SK-N-MC (cell line): Measurements from ENCODE around the gene NPIPA1.

Experiments
- EZH2 ChIP-seq: fragments of 200-600 bp; sonication (generic); IDR thresholded peaks from one replicate; pipeline ENCODE4 v1.6.1; 2017; ENCODE audit warnings: antibody characterized with exemption
- POLR2AphosphoS5 ChIP-seq: IDR thresholded peaks from 2 replicates; pipeline ENCODE4 v1.6.1; 2012; ENCODE audit warnings: mild to moderate bottlenecking, low read depth, low read length, borderline replicate concordance

DNA sequence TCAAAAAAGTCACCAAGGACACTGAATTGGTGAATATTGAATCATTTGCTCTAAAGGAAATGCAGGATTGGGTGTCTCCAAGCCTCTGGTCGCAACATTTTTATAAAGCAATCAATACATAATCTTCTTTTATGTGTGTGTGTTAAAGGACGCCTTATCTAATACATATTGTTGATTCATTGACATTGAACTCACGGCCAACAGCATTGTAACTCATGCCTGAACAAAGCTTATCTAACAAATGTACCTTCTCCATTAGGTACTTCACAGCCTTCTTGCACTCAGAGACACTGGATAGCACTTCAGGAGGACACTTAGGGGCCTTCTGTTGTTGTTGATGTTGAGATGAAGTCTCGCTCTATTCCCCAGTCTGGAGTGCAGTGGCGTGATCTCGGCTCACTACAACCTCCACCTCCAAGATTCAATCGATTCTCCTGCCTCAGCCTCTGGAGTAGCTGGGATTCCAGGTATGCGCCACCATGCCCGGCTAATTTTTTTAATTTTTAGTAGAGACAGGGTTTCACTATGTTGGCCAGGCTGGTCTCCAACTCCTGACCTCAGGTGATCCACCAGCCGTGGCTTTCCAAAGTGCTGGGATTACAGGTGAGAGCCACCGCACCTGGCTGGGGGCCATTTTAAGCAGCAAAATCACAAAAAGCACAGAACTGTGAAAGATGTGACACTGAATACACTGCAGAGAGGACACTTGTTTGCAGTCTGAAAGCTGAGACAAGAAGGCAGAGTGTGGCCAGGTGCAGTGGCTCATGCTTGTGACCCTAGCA, 24.4 kb downstream of the NPIPA1 start:
- no peak for TF ChIP-seq POLR2AphosphoS5
- TF ChIP-seq EZH2: no peak
